ENCODE results near the gene TSR3. TPM values are rescaled to one million over a fixed set of nuclear protein-coding genes. Genes with fewer than 3 reads are reported as not detected.

The TSR3 gene
- total and polyA plus RNA-seq, 9 donors = 6.3 to 74.6 (median 40.7) TPM

- peaks cover 15% of the 10 kb centered on the region for H3K4me1 ChIP-seq (ENCODE audit: insufficient read depth)
- no peak for DNase-seq
- H3K27ac ChIP-seq = no peak overlapping the region
- no peaks in the 10 kb centered on the region for H3K27me3 ChIP-seq
- TF ChIP-seq POLR2A (IDR thresholded peaks at IDR 0.05) (no peak), EP300 (IDR thresholded peaks at IDR 0.05) (no peak)
- TF ChIP-seq, protein P1, sequence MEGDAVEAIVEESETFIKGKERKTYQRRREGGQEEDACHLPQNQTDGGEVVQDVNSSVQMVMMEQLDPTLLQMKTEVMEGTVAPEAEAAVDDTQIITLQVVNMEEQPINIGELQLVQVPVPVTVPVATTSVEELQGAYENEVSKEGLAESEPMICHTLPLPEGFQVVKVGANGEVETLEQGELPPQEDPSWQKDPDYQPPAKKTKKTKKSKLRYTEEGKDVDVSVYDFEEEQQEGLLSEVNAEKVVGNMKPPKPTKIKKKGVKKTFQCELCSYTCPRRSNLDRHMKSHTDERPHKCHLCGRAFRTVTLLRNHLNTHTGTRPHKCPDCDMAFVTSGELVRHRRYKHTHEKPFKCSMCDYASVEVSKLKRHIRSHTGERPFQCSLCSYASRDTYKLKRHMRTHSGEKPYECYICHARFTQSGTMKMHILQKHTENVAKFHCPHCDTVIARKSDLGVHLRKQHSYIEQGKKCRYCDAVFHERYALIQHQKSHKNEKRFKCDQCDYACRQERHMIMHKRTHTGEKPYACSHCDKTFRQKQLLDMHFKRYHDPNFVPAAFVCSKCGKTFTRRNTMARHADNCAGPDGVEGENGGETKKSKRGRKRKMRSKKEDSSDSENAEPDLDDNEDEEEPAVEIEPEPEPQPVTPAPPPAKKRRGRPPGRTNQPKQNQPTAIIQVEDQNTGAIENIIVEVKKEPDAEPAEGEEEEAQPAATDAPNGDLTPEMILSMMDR (IDR thresholded peaks at IDR 0.05) = no peak
- 60 to 78% (median 64%) methylated on average over 14 of the region's 14 CpGs for WGBS, 3 donors
- no peaks in the 10 kb centered on the region for H3K9me3 ChIP-seq
- intact Hi-C loops (cut with DNase I) = no loop called here
- no peaks in the 10 kb centered on the region for H3K36me3 ChIP-seq
- H3K4me3 ChIP-seq = no peak overlapping the region
Measured at GRCh38 chr16:1348926-1349325, 2.8 kb downstream of the TSR3 start.

DNA sequence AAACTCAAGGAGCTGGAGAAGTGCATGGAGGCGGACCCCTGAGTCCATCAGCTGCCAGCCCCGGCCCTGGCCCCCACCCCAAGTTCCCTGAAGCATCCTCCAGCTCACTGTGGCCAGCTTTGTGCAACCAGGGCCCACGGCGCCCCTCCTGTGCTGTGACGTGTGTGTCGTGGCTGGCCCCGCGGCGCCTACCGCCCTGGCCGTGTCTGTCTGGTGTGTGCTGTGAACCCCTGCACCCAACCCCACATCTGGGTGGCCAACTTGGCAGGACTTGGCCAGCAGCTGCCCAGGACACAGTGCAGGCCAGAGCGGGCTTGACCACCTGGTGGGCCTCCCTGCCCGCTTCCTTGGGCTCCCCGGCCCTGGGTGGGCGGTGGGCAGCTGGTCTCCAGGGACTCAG is 3.2 kb downstream of the TSR3 start:
- no peak overlapping the region for H3K4me3 ChIP-seq
- no peaks in the 10 kb centered on the region for H3K27me3 ChIP-seq
- no peak overlapping the region for H3K27ac ChIP-seq
- H3K9me3 ChIP-seq = no peaks in the 10 kb centered on the region
- no peaks in the 10 kb centered on the region for H3K36me3 ChIP-seq
- peaks cover 15% of the 10 kb centered on the region for H3K4me1 ChIP-seq (ENCODE audit: insufficient read depth)
- no peak for DNase-seq
- 80 to 95% (median 87%) methylated on average over 10 to 15 of the region's 15 CpGs for WGBS, 3 donors
- no peak for TF ChIP-seq POLR2A (IDR thresholded peaks at IDR 0.05)
- TF ChIP-seq EP300 (IDR thresholded peaks at IDR 0.05) = no peak
- TF ChIP-seq, protein P1 (IDR thresholded peaks at IDR 0.05) = no peak
- intact Hi-C loops (cut with DNase I) = no loop called here

DNA sequence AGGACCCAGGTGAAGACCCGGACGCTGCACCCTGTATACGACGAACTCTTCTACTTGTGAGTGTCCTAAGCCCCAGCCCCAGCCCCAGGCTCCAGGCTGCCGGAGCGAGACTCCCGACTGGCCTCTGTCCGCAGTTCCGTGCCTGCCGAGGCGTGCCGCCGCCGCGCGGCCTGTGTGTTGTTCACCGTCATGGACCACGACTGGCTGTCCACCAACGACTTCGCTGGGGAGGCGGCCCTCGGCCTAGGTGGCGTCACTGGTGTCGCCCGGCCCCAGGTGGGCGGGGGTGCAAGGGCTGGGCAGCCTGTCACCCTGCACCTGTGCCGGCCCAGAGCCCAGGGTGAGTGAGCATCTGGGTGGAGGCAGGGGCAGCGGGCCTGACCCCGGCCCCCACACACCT is 3.7 kb downstream of the TSR3 start:
- intact Hi-C loops (cut with DNase I) = no loop called here
- no peak overlapping the region for H3K4me3 ChIP-seq
- TF ChIP-seq EP300 (IDR thresholded peaks at IDR 0.05) (no peak), POLR2A (IDR thresholded peaks at IDR 0.05) (no peak)
- TF ChIP-seq, protein P1 (IDR thresholded peaks at IDR 0.05) = no peak
- 83 to 88% (median 85%) methylated on average over 28 to 29 of the region's 29 CpGs for WGBS, 3 donors
- no peaks in the 10 kb centered on the region for H3K27me3 ChIP-seq
- no peaks in the 10 kb centered on the region for H3K36me3 ChIP-seq
- no peak for DNase-seq
- H3K4me1 ChIP-seq (ENCODE audit: insufficient read depth) = peaks cover 15% of the 10 kb centered on the region
- H3K27ac ChIP-seq = no peak overlapping the region
- no peaks in the 10 kb centered on the region for H3K9me3 ChIP-seq

GRCh38 chr16:1347286-1347855 is 4.3 kb downstream of the TSR3 start:
- intact Hi-C loops (cut with DNase I) = no loop called here
- no peaks in the 10 kb centered on the region for H3K36me3 ChIP-seq
- no peaks in the 10 kb centered on the region for H3K27me3 ChIP-seq
- H3K4me3 ChIP-seq = no peak overlapping the region
- no peaks in the 10 kb centered on the region for H3K9me3 ChIP-seq
- WGBS, 3 donors = 75 to 78% (median 76%) methylated on average over 25 to 31 of the region's 31 CpGs
- peaks cover 13% of the 10 kb centered on the region for H3K4me1 ChIP-seq (ENCODE audit: insufficient read depth)
- no peak for DNase-seq
- TF ChIP-seq POLR2A (IDR thresholded peaks at IDR 0.05) (no peak), EP300 (IDR thresholded peaks at IDR 0.05) (no peak)
- no peak overlapping the region for H3K27ac ChIP-seq

GRCh38 chr16:1346422-1347285 is 5.0 kb downstream of the TSR3 start:
- DNase-seq = no peak

More at GRCh38 chr16:1346422-1347285, 5.0 kb downstream of the TSR3 start:
- TF ChIP-seq POLR2A (IDR thresholded peaks at IDR 0.05) (no peak), EP300 (IDR thresholded peaks at IDR 0.05) (no peak)
- TF ChIP-seq, protein P1 (IDR thresholded peaks at IDR 0.05) = no peak
- no peaks in the 10 kb centered on the region for H3K9me3 ChIP-seq
- WGBS, 3 donors = 46 to 53% (median 50%) methylated on average over 17 to 34 of the region's 34 CpGs
- no peaks in the 10 kb centered on the region for H3K27me3 ChIP-seq
- intact Hi-C loops (cut with DNase I) = no loop called here
- H3K4me3 ChIP-seq = no peak overlapping the region
- H3K36me3 ChIP-seq = no peaks in the 10 kb centered on the region
- no peak overlapping the region for H3K27ac ChIP-seq
- peaks cover 12% of the 10 kb centered on the region for H3K4me1 ChIP-seq (ENCODE audit: insufficient read depth)

Measured in ovary (tissue), 9 donors.